OCI-LY7 (cell line): ENCODE measurements around the gene BCAS4.

Source experiments
- EZH2phosphoT487 ChIP-seq: fragments of 200-600 bp; sonication (generic); IDR thresholded peaks from 2 replicates; pipeline ENCODE4 v1.6.1; 2018; ENCODE audit warnings: low read depth, borderline replicate concordance, mild to moderate bottlenecking, mixed run types, antibody characterized with exemption, low read length, moderate library complexity, mixed read lengths
- TF ChIP-seq, protein P1 (sequence below): fragments of 200-600 bp; sonication (generic); conservative IDR thresholded peaks from 2 replicates; pipeline ENCODE4 v1.5.1; 2014; ENCODE audit warnings: mild to moderate bottlenecking, antibody characterized with exemption, low read length, moderate library complexity, mixed read lengths

DNA sequence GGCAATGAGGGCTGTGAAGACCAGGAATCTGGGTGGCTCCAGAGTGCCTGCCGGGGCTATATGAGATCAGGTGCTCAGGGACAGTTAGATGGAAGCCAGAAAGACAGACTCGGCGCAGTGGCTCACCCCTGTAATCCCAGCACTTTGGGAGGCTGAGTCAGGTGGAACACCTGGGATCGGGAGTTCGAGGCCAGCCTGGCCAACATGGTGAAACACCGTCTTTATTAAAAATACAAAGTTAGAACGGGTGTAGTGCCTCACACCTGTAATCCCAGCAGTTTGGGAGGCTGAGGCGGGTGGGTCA lies 43.4 kb downstream of the BCAS4 start:
- TF ChIP-seq, protein P1, sequence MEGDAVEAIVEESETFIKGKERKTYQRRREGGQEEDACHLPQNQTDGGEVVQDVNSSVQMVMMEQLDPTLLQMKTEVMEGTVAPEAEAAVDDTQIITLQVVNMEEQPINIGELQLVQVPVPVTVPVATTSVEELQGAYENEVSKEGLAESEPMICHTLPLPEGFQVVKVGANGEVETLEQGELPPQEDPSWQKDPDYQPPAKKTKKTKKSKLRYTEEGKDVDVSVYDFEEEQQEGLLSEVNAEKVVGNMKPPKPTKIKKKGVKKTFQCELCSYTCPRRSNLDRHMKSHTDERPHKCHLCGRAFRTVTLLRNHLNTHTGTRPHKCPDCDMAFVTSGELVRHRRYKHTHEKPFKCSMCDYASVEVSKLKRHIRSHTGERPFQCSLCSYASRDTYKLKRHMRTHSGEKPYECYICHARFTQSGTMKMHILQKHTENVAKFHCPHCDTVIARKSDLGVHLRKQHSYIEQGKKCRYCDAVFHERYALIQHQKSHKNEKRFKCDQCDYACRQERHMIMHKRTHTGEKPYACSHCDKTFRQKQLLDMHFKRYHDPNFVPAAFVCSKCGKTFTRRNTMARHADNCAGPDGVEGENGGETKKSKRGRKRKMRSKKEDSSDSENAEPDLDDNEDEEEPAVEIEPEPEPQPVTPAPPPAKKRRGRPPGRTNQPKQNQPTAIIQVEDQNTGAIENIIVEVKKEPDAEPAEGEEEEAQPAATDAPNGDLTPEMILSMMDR = no peak
- TF ChIP-seq EZH2phosphoT487 = no peak
